Endodermal cell (in vitro differentiated cells): ENCODE measurements around the gene NEK10. TPM values are rescaled to one million over a fixed set of nuclear protein-coding genes. Genes with fewer than 3 reads are reported as not detected.

Experiments used
- DNase-seq: peaks from one replicate; pipeline ENCODE4 v3.0.0-alpha.2; 2017
- H3K27ac ChIP-seq: 2 replicates; pipeline ENCODE4 v1.5.1; 2013; ENCODE audit warnings: mild to moderate bottlenecking, low read depth, low read length, moderate library complexity
- H3K27me3 ChIP-seq: 2 replicates; pipeline ENCODE4 v1.6.1; 2013; ENCODE audit warnings: mild to moderate bottlenecking, low read length, moderate library complexity; ENCODE audit not compliant: insufficient read depth, control insufficient read depth, poor library complexity, severe bottlenecking
- H3K36me3 ChIP-seq: 2 replicates; pipeline ENCODE4 v1.7.0; 2013; ENCODE audit warnings: mild to moderate bottlenecking, low read length, moderate library complexity; ENCODE audit not compliant: control insufficient read depth, insufficient read depth
- H3K4me1 ChIP-seq: one replicate; pipeline ENCODE4 v1.7.0; 2013; ENCODE audit warnings: low read length; ENCODE audit not compliant: control insufficient read depth, insufficient read depth
- H3K4me3 ChIP-seq: 2 replicates; pipeline ENCODE4 v1.5.1; 2013; ENCODE audit warnings: mild to moderate bottlenecking, low read length, moderate library complexity
- H3K9ac ChIP-seq: 2 replicates; pipeline ENCODE4 v1.6.1; 2013; ENCODE audit warnings: mild to moderate bottlenecking, low read length, moderate library complexity; ENCODE audit not compliant: poor library complexity, severe bottlenecking; ENCODE audit errors: extremely low read depth
- H3K9me3 ChIP-seq: 2 replicates; pipeline ENCODE4 v1.6.1; 2013; ENCODE audit warnings: mild to moderate bottlenecking, low read length, moderate library complexity; ENCODE audit not compliant: control insufficient read depth
- H3K27ac Mint-ChIP-seq: 2 replicates; pipeline ENCODE4 v1.8.0; 2020; ENCODE audit warnings: mixed read lengths
- H3K27me3 Mint-ChIP-seq: 2 replicates; pipeline ENCODE4 v1.8.0; 2021; ENCODE audit warnings: mild to moderate bottlenecking, mixed read lengths; ENCODE audit not compliant: insufficient read depth
- H3K36me3 Mint-ChIP-seq: 2 replicates; pipeline ENCODE4 v1.8.0; 2020; ENCODE audit warnings: low read depth, mixed read lengths
- H3K4me1 Mint-ChIP-seq: 2 replicates; pipeline ENCODE4 v1.8.0; 2020; ENCODE audit warnings: mixed read lengths
- H3K4me3 Mint-ChIP-seq: 2 replicates; pipeline ENCODE4 v1.8.0; 2020; ENCODE audit warnings: mild to moderate bottlenecking, moderate library complexity, mixed read lengths
- H3K9me3 Mint-ChIP-seq: 2 replicates; pipeline ENCODE4 v1.8.0; 2020; ENCODE audit warnings: mild to moderate bottlenecking, mixed read lengths
- CTCF ChIP-seq: fragments of 200-600 bp; sonication (generic); conservative IDR thresholded peaks from 2 replicates; pipeline ENCODE4 v1.5.0; 2021; ENCODE audit warnings: antibody characterized with exemption, mild to moderate bottlenecking
- WGBS, 2 experiments: methylation state at CpG; one replicate each; pipeline versions ENCODE4 v1.1.5 to v1.1.7; 2013; ENCODE audit warnings: missing lambda C conversion rate in 2 of 2, mixed read lengths in 1 of 2; ENCODE audit not compliant: insufficient coverage in 1 of 2, insufficient read length in 1 of 2; 5-methylcytosine and 5-hydroxymethylcytosine counted together
- total RNA-seq, 2 donors: library from RNA; stranded (reverse); fragmentation: NEBNext Ultra II Directional in 1 of 2; extraction: Animal tissue kit (Norgen Biotek cat#: 25700) in 1 of 2; gene quantifications; 2 replicates in 1 of 2; 3 replicates in 1 of 2; pipeline ENCODE4 v1.2.1, GENCODE V29; 2021

NEK10 gene
- total RNA-seq, 2 donors from 2014 or later: 1.3 to 2.4 TPM

DNA sequence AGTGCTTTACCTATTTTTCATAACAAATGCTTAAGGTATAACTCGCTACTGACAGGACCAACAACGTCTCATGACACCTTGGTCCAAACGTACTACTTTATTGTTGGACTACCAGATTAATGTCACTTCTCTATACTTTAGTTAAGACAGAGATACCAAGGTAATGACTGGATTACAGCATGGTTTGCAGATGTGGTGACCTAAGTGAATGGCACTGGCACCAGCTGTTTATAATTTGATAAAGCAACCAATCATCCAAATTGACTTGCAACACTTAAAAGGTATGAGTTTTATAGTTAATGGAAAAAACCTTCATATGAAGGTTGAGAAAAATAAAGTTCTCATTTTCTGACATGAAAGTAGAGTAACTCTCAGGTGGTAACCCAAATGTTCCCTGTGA is 209.0 kb downstream of the NEK10 start:
- 90 to 95% methylated on average over 3 of the region's 3 CpGs for WGBS, 2 experiments
- Histone ChIP-seq H3K9ac (no peak overlapping the region), H3K27ac (no peak overlapping the region), H3K4me3 (no peak overlapping the region), H3K9me3 (no peaks in the 10 kb centered on the region), H3K4me1 (no peaks in the 10 kb centered on the region), H3K27me3 (no peaks in the 10 kb centered on the region), H3K36me3 (no peaks in the 10 kb centered on the region)
- no peak for DNase-seq
- Mint-ChIP-seq H3K27me3 (no peaks in the 10 kb centered on the region), H3K27ac (no peak overlapping the region), H3K9me3 (no peaks in the 10 kb centered on the region), H3K4me1 (no peaks in the 10 kb centered on the region), H3K36me3 (no peaks in the 10 kb centered on the region), H3K4me3 (no peak overlapping the region)
- no peak for TF ChIP-seq CTCF

- H3K4me1 ChIP-seq: no peaks in the 10 kb centered on the region
- no peak overlapping the region for H3K27ac ChIP-seq
- Mint-ChIP-seq H3K9me3 (no peaks in the 10 kb centered on the region), H3K4me3 (no peak overlapping the region), H3K4me1 (no peaks in the 10 kb centered on the region), H3K27me3 (no peaks in the 10 kb centered on the region), H3K36me3 (no peaks in the 10 kb centered on the region), H3K27ac (peak overlapping the region; percentile 24)
- no peaks in the 10 kb centered on the region for H3K9me3 ChIP-seq
- no peaks in the 10 kb centered on the region for H3K36me3 ChIP-seq
- H3K4me3 ChIP-seq: no peak overlapping the region
- H3K9ac ChIP-seq: no peak overlapping the region
- no peaks in the 10 kb centered on the region for H3K27me3 ChIP-seq
- no peak for DNase-seq
- no peak for TF ChIP-seq CTCF
- WGBS, 2 experiments: 83 to 86% methylated on average over 1 of the region's 1 CpG
These were observed 222.0 kb downstream of the NEK10 start for GRCh38 chr3:27147215-27147614.

GRCh38 chr3:27146786-27147185 is 222.4 kb downstream of the NEK10 start:
- Histone ChIP-seq H3K36me3 (no peaks in the 10 kb centered on the region), H3K4me1 (no peaks in the 10 kb centered on the region), H3K9ac (no peak overlapping the region), H3K9me3 (peaks cover under 1% of the 10 kb centered on the region), H3K4me3 (no peak overlapping the region), H3K27me3 (no peaks in the 10 kb centered on the region), H3K27ac (no peak overlapping the region)
- no peaks in the 10 kb centered on the region for H3K36me3 Mint-ChIP-seq
- WGBS, 2 experiments: 93 to 100% methylated on average over 2 to 3 of the region's 3 CpGs
- H3K27ac Mint-ChIP-seq: peak overlapping the region; percentile 24
- no peak overlapping the region for H3K4me3 Mint-ChIP-seq
- peaks cover 3% of the 10 kb centered on the region for H3K9me3 Mint-ChIP-seq
- TF ChIP-seq CTCF: no peak
- no peaks in the 10 kb centered on the region for H3K4me1 Mint-ChIP-seq
- no peak for DNase-seq
- H3K27me3 Mint-ChIP-seq: no peaks in the 10 kb centered on the region
